ENCODE results near the gene VAT1L. TPM values are rescaled to one million over a fixed set of nuclear protein-coding genes. Genes with fewer than 3 reads are reported as not detected.

The VAT1L gene
- total and polyA plus RNA-seq, 2 experiments from 2014 or later, result 11.0 to 24.4 TPM

DNA sequence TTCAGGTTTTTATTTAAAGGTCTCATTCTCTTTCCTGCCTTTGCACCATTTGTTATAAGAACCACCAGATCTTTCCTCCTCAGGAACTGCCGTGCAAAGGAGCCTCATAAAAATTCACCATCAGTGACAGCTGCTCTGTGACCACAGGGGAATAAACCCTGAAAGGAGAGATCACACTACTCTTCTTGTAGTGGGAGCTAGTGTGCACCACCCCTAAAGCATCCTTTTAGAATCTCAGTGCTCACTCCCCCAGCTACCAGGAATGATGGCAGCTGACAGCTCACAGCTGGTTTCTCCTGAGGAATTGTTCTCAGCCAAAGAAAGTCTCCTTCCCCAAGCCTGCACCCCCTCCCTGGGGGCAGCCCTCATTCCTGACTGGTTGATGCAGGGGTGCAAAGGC, 18.7 kb downstream of the VAT1L start:
- no peak for DNase-seq (ENCODE audit: low spot score)

More for the DNA sequence above, 18.7 kb downstream of the VAT1L start:
- no peak for ATAC-seq
- H3K9me3 Mint-ChIP-seq, result peaks cover 26% of the 10 kb centered on the region
- H3K27me3 Mint-ChIP-seq (ENCODE audit: insufficient read depth, low read depth, poor library complexity), result peaks cover 1% of the 10 kb centered on the region
- H3K27ac ChIP-seq (ENCODE audit: low read depth), result no peak overlapping the region
- TF ChIP-seq, protein P1, sequence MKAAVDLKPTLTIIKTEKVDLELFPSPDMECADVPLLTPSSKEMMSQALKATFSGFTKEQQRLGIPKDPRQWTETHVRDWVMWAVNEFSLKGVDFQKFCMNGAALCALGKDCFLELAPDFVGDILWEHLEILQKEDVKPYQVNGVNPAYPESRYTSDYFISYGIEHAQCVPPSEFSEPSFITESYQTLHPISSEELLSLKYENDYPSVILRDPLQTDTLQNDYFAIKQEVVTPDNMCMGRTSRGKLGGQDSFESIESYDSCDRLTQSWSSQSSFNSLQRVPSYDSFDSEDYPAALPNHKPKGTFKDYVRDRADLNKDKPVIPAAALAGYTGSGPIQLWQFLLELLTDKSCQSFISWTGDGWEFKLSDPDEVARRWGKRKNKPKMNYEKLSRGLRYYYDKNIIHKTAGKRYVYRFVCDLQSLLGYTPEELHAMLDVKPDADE (IDR thresholded peaks at IDR 0.05), result no peak
- TF ChIP-seq ZNF331 (CRISPR knock-in tag; IDR thresholded peaks at IDR 0.05; ENCODE audit: low read depth) (no peak), EZH2 (IDR thresholded peaks at IDR 0.05; ENCODE audit: low read depth, unreplicated experiment) (no peak), POLR2AphosphoS5 (IDR thresholded peaks at IDR 0.05; ENCODE audit: low read depth) (no peak), EZH2phosphoT487 (IDR thresholded peaks at IDR 0.05; ENCODE audit: unreplicated experiment) (no peak), CREB1 (CRISPR knock-in tag; IDR thresholded peaks at IDR 0.05; ENCODE audit: low read depth) (no peak), STAT1 (IDR thresholded peaks at IDR 0.05; ENCODE audit: unreplicated experiment) (no peak), JUNB (IDR thresholded peaks at IDR 0.05; ENCODE audit: unreplicated experiment) (no peak), NANOG (IDR thresholded peaks at IDR 0.05; ENCODE audit: borderline replicate concordance) (no peak), ZNF114 (CRISPR knock-in tag; IDR thresholded peaks at IDR 0.05) (no peak)
- TF ChIP-seq, protein P2, sequence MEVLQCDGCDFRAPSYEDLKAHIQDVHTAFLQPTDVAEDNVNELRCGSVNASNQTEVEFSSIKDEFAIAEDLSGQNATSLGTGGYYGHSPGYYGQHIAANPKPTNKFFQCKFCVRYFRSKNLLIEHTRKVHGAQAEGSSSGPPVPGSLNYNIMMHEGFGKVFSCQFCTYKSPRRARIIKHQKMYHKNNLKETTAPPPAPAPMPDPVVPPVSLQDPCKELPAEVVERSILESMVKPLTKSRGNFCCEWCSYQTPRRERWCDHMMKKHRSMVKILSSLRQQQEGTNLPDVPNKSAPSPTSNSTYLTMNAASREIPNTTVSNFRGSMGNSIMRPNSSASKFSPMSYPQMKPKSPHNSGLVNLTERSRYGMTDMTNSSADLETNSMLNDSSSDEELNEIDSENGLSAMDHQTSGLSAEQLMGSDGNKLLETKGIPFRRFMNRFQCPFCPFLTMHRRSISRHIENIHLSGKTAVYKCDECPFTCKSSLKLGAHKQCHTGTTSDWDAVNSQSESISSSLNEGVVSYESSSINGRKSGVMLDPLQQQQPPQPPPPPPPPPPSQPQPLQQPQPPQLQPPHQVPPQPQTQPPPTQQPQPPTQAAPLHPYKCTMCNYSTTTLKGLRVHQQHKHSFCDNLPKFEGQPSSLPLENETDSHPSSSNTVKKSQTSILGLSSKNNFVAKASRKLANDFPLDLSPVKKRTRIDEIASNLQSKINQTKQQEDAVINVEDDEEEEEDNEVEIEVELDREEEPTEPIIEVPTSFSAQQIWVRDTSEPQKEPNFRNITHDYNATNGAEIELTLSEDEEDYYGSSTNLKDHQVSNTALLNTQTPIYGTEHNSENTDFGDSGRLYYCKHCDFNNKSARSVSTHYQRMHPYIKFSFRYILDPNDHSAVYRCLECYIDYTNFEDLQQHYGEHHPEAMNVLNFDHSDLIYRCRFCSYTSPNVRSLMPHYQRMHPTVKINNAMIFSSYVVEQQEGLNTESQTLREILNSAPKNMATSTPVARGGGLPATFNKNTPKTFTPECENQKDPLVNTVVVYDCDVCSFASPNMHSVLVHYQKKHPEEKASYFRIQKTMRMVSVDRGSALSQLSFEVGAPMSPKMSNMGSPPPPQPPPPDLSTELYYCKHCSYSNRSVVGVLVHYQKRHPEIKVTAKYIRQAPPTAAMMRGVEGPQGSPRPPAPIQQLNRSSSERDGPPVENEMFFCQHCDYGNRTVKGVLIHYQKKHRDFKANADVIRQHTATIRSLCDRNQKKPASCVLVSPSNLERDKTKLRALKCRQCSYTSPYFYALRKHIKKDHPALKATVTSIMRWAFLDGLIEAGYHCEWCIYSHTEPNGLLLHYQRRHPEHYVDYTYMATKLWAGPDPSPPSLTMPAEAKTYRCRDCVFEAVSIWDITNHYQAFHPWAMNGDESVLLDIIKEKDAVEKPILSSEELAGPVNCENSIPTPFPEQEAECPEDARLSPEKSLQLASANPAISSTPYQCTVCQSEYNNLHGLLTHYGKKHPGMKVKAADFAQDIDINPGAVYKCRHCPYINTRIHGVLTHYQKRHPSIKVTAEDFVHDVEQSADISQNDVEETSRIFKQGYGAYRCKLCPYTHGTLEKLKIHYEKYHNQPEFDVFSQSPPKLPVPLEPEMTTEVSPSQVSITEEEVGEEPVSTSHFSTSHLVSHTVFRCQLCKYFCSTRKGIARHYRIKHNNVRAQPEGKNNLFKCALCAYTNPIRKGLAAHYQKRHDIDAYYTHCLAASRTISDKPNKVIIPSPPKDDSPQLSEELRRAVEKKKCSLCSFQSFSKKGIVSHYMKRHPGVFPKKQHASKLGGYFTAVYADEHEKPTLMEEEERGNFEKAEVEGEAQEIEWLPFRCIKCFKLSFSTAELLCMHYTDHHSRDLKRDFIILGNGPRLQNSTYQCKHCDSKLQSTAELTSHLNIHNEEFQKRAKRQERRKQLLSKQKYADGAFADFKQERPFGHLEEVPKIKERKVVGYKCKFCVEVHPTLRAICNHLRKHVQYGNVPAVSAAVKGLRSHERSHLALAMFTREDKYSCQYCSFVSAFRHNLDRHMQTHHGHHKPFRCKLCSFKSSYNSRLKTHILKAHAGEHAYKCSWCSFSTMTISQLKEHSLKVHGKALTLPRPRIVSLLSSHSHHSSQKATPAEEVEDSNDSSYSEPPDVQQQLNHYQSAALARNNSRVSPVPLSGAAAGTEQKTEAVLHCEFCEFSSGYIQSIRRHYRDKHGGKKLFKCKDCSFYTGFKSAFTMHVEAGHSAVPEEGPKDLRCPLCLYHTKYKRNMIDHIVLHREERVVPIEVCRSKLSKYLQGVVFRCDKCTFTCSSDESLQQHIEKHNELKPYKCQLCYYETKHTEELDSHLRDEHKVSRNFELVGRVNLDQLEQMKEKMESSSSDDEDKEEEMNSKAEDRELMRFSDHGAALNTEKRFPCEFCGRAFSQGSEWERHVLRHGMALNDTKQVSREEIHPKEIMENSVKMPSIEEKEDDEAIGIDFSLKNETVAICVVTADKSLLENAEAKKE (CRISPR knock-in tag; IDR thresholded peaks at IDR 0.05), result no peak
- TF ChIP-seq, protein P3, sequence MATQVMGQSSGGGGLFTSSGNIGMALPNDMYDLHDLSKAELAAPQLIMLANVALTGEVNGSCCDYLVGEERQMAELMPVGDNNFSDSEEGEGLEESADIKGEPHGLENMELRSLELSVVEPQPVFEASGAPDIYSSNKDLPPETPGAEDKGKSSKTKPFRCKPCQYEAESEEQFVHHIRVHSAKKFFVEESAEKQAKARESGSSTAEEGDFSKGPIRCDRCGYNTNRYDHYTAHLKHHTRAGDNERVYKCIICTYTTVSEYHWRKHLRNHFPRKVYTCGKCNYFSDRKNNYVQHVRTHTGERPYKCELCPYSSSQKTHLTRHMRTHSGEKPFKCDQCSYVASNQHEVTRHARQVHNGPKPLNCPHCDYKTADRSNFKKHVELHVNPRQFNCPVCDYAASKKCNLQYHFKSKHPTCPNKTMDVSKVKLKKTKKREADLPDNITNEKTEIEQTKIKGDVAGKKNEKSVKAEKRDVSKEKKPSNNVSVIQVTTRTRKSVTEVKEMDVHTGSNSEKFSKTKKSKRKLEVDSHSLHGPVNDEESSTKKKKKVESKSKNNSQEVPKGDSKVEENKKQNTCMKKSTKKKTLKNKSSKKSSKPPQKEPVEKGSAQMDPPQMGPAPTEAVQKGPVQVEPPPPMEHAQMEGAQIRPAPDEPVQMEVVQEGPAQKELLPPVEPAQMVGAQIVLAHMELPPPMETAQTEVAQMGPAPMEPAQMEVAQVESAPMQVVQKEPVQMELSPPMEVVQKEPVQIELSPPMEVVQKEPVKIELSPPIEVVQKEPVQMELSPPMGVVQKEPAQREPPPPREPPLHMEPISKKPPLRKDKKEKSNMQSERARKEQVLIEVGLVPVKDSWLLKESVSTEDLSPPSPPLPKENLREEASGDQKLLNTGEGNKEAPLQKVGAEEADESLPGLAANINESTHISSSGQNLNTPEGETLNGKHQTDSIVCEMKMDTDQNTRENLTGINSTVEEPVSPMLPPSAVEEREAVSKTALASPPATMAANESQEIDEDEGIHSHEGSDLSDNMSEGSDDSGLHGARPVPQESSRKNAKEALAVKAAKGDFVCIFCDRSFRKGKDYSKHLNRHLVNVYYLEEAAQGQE (IDR thresholded peaks at IDR 0.05; ENCODE audit: unreplicated experiment), result no peak
- TF ChIP-seq, protein P4, sequence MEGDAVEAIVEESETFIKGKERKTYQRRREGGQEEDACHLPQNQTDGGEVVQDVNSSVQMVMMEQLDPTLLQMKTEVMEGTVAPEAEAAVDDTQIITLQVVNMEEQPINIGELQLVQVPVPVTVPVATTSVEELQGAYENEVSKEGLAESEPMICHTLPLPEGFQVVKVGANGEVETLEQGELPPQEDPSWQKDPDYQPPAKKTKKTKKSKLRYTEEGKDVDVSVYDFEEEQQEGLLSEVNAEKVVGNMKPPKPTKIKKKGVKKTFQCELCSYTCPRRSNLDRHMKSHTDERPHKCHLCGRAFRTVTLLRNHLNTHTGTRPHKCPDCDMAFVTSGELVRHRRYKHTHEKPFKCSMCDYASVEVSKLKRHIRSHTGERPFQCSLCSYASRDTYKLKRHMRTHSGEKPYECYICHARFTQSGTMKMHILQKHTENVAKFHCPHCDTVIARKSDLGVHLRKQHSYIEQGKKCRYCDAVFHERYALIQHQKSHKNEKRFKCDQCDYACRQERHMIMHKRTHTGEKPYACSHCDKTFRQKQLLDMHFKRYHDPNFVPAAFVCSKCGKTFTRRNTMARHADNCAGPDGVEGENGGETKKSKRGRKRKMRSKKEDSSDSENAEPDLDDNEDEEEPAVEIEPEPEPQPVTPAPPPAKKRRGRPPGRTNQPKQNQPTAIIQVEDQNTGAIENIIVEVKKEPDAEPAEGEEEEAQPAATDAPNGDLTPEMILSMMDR (conservative IDR thresholded peaks at IDR 0.05; ENCODE audit: low read depth in 2 of 2), result no peak
- no peaks in the 10 kb centered on the region for H3K36me3 ChIP-seq (ENCODE audit: insufficient read depth)
- H3K9me2 ChIP-seq (ENCODE audit: insufficient read depth), result no peaks in the 10 kb centered on the region
- H3K27me3 ChIP-seq (ENCODE audit: insufficient read depth), result no peaks in the 10 kb centered on the region
- H3K4me1 ChIP-seq (ENCODE audit: insufficient read depth), result no peaks in the 10 kb centered on the region
- H2AFZ ChIP-seq, result no peak overlapping the region
- no peaks in the 10 kb centered on the region; the same call in 1 of the 2 replicates for H3K79me2 ChIP-seq (replicated peaks; ENCODE audit: insufficient read depth)
- H3K4me3 Mint-ChIP-seq, result no peak overlapping the region
- no peak overlapping the region for H3K4me3 ChIP-seq
- H3K36me3 Mint-ChIP-seq (ENCODE audit: low read depth), result peaks cover 37% of the 10 kb centered on the region
- H3K4me2 ChIP-seq, result no peak overlapping the region
- peaks cover 7% of the 10 kb centered on the region; the same call in 2 of the 3 replicates for H3K4me1 Mint-ChIP-seq
- no peak overlapping the region for H3K27ac Mint-ChIP-seq
- H3F3A ChIP-seq (replicated peaks; ENCODE audit: low read depth), result no peaks in the 10 kb centered on the region
- H4K20me1 ChIP-seq (replicated peaks; ENCODE audit: insufficient read depth), result no peaks in the 10 kb centered on the region

Measured in GM23338 (cell line).